Activated CD8-positive, alpha-beta memory T cell treated with anti-CD3 and anti-CD28 coated beads for 48 hours (primary cell): Measurements from ENCODE around the gene PFKFB3.
"Not testable (repeated sequence)": the region's sequence is repeated elsewhere in the genome, so short reads cannot be mapped to it uniquely, and the experiment has no call there.

ENCODE experiments used
- DNase-seq, 3 experiments: peaks; one replicate each; pipeline ENCODE4 v3.0.0-alpha.2; 2020; ENCODE audit warnings: low read depth in 2 of 3, low spot score in 2 of 3

PFKFB3 gene

GRCh38 chr10:6201516-6201975 is 1.2 kb upstream of the PFKFB3 start:
- DNase-seq = peak; percentile 59 to 78 (median 67)

DNA sequence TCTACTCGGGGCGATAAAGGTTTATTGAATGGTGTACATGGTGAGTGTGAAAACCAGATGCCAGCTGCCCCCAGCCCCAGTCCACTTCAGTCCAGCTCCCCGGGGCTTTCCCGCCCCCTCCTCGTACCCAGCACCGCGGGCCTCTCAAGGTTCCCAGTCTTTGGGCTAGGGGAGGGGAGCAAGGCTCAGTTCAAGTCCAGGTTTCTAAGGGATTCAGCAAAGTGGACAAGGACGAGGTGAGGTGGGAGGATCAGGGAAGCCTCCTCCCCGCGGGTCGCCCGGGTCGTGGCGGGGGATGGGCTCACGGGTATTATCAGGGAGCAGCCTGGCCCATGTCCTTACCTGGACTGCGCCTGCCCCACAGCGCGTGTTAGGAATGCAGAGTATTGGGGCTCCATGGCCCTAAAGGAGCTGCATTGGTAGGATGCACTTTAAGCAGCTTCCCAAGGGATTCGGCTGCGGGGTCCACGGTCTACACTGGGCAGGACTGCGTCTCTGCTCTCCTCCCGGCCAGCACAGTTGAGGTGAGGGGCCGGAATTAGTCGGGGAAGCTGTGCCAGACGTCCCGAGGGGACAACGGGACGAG is 541 bp upstream of the PFKFB3 start:
- DNase-seq = peak in 1 of 3 experiments; percentile 24

DNA sequence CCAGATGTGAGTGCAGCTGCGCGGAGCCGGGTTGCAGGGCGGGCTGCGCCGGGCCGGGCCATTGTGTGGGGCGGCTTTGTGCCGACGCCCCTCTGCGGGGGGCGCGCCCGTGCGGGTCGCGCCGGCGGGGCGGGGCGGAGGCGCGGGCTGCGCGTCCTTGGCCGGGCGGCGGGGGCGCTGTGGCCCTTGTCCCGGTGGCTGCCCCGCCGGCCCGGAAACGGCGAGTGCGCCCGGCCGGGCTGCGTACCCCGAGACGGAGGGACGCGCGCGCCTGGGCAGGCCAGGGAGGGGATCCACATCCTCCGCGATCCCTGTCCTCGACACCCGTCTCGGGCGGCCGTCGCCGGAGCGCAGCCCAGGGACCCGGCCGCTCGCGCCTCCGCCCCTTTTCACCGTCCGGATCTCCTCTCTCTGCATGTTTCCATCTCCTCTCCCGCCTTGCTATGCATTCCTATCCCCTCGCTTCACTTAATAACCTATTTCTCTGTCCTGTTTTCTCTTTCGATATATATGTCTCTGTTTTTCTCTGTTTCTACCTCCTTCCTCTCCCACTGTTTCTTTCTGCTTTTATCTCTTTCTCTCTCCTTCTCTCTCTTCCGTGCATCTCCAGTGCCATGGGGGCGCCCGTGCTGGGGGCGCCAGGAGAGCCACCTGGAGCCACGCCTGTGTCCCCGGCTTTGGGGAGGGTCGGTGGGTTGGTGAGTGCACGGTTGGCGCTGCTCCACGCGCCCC is 765 bp downstream of the PFKFB3 start:
- peak in 2 of 3 experiments; percentile 38 to 50 for DNase-seq

GRCh38 chr10:6204063-6204340 is 1.3 kb downstream of the PFKFB3 start:
- DNase-seq = peak in 1 of 3 experiments; percentile 31

DNA sequence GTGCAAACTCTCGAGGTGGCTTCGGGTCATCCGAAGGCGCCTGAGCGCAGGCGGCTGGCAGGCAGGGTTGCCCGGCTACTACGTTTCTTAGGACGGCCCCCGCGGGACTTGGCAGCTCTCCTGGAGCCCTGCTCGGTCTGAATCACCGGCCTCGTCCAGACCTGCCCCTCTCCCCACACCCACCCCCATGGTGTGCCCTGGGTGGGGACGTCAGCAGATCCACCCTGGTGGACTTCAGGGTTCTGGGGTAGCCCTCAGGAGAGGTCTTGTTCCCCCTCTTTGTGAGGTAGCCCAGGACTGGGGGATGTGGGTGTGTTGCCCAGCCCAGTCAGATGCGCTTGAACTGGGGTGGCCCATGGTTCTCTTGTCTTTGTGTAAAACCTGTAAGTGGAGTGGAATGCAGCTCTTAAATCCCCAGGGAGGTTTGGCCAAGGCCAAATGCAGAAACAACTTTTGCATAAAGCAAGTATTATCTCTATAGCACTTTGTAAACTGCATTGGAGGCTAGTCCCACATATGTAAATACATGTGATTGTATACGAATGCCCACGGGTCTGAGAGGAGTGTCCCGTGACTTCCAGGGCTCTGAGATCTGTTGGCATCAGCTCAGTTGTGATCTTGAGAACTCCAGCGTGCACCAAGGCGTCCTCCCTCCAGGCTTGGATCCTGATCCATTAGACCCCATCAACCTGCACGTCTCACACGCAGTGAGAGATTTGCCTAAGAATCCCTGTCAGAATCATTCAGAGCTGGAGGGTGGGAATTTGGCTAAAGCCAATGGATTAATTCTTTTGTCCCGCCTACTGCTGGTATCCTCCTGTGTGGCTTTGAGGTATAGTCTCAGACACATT is 1.8 kb downstream of the PFKFB3 start:
- no peak for DNase-seq

DNA sequence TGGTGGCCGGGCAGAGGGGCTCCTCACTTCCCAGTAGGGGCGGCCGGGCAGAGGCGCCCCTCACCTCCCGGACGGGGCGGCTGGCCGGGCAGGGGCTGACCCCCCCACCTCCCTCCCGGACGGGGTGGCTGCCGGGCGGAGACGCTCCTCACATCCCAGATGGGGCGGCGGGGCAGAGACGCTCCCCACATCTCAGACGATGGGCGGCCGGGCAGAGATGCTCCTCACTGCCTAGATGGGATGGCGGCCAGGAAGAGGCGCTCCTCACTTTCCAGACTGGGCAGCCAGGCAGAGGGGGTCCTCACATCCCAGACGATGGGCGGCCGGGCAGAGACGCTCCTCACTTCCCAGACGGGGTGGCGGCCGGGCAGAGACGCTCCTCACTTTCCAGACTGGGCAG is 3.8 kb downstream of the PFKFB3 start:
- DNase-seq = not testable (repeated sequence)

- DNase-seq = no peak
Observed at GRCh38 chr10:6207658-6208057, 4.9 kb downstream of the PFKFB3 start.

GRCh38 chr10:6208799-6209235 is 6.1 kb downstream of the PFKFB3 start:
- no peak for DNase-seq

- DNase-seq = no peak
Observed at GRCh38 chr10:6211341-6211670, 8.6 kb downstream of the PFKFB3 start.

GRCh38 chr10:6211671-6212635 is 9.2 kb downstream of the PFKFB3 start:
- no peak for DNase-seq

DNA sequence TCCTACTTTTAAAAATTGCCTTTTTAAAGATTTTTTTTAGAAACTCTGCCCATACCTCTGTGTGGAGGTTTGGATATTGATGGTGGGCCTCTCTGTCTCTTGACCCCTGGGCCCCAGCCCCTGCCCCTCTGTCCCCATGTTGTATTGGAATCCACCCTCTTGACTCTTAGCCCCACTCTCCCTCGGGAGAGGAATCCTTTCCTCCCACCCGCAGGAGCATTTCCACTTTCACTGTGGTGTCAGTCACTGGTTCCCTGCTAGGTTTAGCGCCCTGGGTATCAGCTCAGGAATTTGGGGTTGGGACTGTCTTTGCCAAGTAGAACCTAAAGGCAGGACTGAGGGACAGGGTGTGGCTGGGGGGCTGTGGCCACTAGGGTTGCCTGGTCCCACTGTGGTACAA is 10.1 kb downstream of the PFKFB3 start:
- no peak for DNase-seq

DNA sequence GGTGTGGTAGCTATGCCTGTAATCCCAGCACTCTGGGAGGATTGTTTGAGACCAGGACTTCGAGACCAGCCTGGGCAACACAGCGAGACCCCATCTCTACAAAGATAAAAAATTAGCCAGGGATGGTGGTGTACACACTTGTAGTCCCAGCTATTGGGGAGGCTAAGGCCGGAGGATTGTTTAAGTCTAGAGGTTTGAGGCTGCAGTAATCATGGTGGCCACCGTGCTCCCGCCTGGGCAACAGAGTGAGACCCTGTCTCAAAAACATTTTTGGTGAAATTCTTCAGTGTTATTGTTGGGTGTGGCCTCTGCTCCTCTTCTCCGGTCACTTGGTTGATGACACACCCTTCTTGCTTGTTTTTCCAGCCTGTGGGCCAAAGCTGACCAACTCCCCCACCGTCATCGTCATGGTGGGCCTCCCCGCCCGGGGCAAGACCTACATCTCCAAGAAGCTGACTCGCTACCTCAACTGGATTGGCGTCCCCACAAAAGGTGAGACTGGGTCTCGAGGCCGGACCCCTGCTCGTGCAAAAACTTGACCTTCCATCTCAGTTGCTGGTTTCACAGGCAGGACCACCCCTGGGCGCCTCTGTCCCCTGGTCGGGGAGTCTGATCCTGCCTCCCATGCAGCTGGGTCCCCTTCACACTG is 10.6 kb downstream of the PFKFB3 start:
- DNase-seq = no peak

- no peak for DNase-seq
Observed at GRCh38 chr10:6213908-6214307, 11.2 kb downstream of the PFKFB3 start.

GRCh38 chr10:6214612-6215011 is 11.9 kb downstream of the PFKFB3 start:
- no peak for DNase-seq

GRCh38 chr10:6215241-6215640 is 12.5 kb downstream of the PFKFB3 start:
- DNase-seq = no peak

- no peak for DNase-seq
Observed at GRCh38 chr10:6215683-6216484, 13.2 kb downstream of the PFKFB3 start.

- no peak for DNase-seq
Observed at GRCh38 chr10:6216916-6217315, 14.2 kb downstream of the PFKFB3 start.

- no peak for DNase-seq
Observed at GRCh38 chr10:6217611-6218010, 14.9 kb downstream of the PFKFB3 start.

DNA sequence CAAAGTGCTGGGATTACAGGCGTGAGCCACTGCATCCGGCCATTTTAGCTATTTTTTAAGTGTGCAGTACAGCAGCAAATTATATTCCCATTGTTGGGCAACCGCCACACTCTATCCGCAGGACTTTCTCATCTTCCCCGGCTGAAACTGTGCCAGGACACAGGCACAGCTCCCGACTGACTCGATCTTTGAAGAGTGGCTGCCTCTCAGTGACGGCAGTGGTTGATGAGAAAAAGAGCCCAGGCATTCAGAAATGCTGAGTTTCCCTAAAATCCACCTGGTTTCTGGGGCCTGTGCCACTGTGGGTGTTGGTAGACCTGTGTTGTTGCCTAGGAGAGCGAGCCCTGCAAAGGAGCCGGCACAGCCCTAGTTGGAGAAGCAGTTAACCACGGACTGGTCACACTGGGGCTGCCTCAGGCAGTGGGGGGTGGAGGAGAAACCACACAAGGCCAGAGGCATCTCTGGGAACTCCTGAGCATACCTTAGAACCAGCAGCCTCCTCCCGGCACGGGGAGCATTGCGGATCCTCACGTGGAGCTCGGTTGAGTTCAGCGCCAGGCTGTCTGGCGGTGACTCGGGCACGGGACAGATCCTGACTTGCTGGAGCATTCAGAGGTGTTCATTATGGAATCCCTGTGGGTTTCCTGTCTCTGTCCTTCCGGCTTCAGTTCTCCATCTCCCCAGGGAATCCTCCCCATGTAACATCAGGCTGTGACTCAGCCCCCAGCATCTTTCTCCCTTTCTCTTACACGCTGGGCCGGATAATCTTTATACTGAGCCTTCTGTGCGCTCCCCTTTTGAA is 16.2 kb downstream of the PFKFB3 start:
- DNase-seq = no peak
